BLaER1 treated with 17β-estradiol and CSF1 and Interleukin-3, amounts not matched to agents 10 nM and 100 nM (cell line): Measurements from ENCODE around the gene XKR7.
A peak's percentile ranks its signal among the peaks of the same experiment; 100 is the strongest.

ENCODE experiments used
- H3K27ac ChIP-seq, 11 experiments: shearing (Covaris generic); formaldehyde crosslinking; 2 replicates each; pipeline ENCODE4 v1.8.1; 2022
- H3K27me3 ChIP-seq, 11 experiments: shearing (Covaris generic); formaldehyde crosslinking; 2 replicates each; pipeline ENCODE4 v1.8.1; 2022
- H3K36me3 ChIP-seq, 11 experiments: shearing (Covaris generic); formaldehyde crosslinking; 2 replicates each; pipeline ENCODE4 v1.8.1; 2022
- H3K4me1 ChIP-seq, 10 experiments: shearing (Covaris generic); formaldehyde crosslinking; 2 replicates each; pipeline ENCODE4 v1.8.1; 2022
- H3K4me2 ChIP-seq, 11 experiments: shearing (Covaris generic); formaldehyde crosslinking; 2 replicates each; pipeline ENCODE4 v1.8.1; 2022
- H3K4me3 ChIP-seq, 10 experiments: shearing (Covaris generic); formaldehyde crosslinking; 2 replicates each; pipeline ENCODE4 v1.8.1; 2022
- H3K9ac ChIP-seq, 11 experiments: shearing (Covaris generic); formaldehyde crosslinking; 2 replicates each; pipeline ENCODE4 v1.8.1; 2022
- H3K9me3 ChIP-seq, 11 experiments: shearing (Covaris generic); formaldehyde crosslinking; replicated peaks in 1 of 11; 2 replicates each; pipeline ENCODE4 v1.8.1; 2022
- H4K20me1 ChIP-seq, 11 experiments: shearing (Covaris generic); formaldehyde crosslinking; 2 replicates each; pipeline ENCODE4 v1.8.1; 2022
- Cebpa-rat ChIP-seq, 11 experiments: shearing (Covaris generic); IDR thresholded peaks; 2 replicates each; pipeline ENCODE4 v1.8.1; 2022

XKR7 gene

DNA sequence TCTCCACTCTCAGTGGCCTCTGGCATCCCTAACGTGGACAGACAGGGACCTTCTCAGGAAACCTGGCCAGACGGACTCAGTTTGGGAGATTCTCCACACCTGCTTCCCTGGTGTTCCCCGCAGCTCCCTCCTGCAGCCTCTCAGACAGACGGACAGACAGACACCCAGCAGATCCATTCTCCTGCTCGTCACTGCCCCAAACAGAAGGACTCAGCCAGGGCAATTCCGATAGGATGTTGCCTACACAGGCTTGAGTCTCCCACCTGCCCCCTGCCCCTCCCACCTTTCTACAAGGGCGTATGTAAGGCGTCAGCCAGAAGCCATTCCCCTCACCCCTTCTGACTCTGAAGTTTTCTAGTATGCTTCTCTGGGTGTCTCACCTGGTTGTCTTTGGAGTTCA, 42.7 kb downstream of the XKR7 start:
- no peak overlapping the region for H3K4me3 ChIP-seq
- no peaks in the 10 kb centered on the region; a peak in 1 of 22 replicates for H4K20me1 ChIP-seq
- no peak overlapping the region for H3K27ac ChIP-seq
- no peaks in the 10 kb centered on the region for H3K36me3 ChIP-seq
- no peaks in the 10 kb centered on the region for H3K27me3 ChIP-seq
- H3K9ac ChIP-seq: no peak overlapping the region
- TF ChIP-seq Cebpa-rat (IDR thresholded peaks at IDR 0.05): no peak
- no peak overlapping the region for H3K4me2 ChIP-seq
- H3K4me1 ChIP-seq: peaks cover 11 to 18% (median 14%) of the 10 kb centered on the region in 10 experiments
- H3K9me3 ChIP-seq: no peaks in the 10 kb centered on the region

DNA sequence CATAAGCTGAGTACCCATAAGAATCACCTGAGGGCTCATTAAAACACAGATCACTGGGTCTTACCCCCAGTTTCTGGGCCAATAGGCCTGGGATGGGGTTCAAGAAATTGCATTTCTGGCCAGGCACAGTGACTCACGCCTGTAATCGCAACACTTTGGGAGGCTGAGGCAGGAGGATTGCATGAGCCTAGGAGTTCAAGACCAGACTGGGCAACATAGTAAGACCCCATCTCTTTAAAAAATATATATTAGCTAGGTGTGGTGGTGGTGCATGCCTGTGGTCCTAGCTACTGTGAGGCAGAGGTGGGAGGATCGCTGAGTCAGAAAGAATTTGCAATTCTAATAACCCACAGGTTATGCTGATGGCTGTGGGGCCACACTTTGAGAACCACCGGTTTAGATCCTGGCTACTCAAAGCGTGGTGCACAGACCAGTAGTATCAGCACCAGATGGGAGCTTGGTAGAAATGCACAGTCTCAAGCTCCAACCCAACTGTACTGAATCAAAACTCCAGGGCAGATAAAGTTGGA, 44.3 kb downstream of the XKR7 start:
- Histone ChIP-seq H3K4me2 (no peak overlapping the region), H3K27me3 (peaks cover 0 to 5% (median 2%) of the 10 kb centered on the region in 11 experiments; a peak in 8 of 22 replicates), H3K4me3 (no peak overlapping the region), H3K27ac (no peak overlapping the region), H3K4me1 (peaks cover 11 to 16% (median 13%) of the 10 kb centered on the region in 10 experiments), H3K9ac (no peak overlapping the region), H3K9me3 (no peaks in the 10 kb centered on the region), H3K36me3 (no peaks in the 10 kb centered on the region), H4K20me1 (no peaks in the 10 kb centered on the region; a peak in 2 of 22 replicates)
- TF ChIP-seq Cebpa-rat (IDR thresholded peaks at IDR 0.05): no peak

DNA sequence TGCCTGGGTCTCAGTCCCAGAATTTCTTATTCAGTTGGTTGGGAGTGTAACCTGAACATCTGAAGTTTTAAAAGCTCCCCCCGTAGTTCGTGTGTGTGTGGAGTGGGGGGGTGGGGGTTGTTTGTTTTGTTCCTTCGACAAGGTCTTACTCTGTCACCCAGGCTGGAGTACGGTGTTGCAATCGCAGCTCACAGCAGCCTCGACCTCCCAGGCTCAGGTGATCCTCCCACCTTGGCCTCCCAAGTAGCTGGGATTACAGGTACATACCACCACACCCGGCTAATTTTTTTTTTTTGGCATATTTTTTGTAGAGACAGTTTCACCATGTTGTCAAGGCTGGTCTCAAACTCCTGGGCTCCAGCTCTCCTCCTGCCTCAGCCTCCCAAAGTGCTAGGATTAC, 45.4 kb downstream of the XKR7 start:
- no peak for TF ChIP-seq Cebpa-rat (IDR thresholded peaks at IDR 0.05)
- Histone ChIP-seq H3K27me3 (peaks cover 4 to 15% (median 10%) of the 10 kb centered on the region in 11 experiments; a peak in 17 of 22 replicates), H3K4me1 (peaks cover 2 to 5% (median 3%) of the 10 kb centered on the region in 10 experiments; a peak in 19 of 20 replicates), H3K27ac (no peak overlapping the region), H3K36me3 (no peaks in the 10 kb centered on the region), H3K9ac (no peak overlapping the region), H3K4me2 (no peak overlapping the region), H4K20me1 (no peaks in the 10 kb centered on the region; a peak in 2 of 22 replicates), H3K9me3 (no peaks in the 10 kb centered on the region), H3K4me3 (no peak overlapping the region)

DNA sequence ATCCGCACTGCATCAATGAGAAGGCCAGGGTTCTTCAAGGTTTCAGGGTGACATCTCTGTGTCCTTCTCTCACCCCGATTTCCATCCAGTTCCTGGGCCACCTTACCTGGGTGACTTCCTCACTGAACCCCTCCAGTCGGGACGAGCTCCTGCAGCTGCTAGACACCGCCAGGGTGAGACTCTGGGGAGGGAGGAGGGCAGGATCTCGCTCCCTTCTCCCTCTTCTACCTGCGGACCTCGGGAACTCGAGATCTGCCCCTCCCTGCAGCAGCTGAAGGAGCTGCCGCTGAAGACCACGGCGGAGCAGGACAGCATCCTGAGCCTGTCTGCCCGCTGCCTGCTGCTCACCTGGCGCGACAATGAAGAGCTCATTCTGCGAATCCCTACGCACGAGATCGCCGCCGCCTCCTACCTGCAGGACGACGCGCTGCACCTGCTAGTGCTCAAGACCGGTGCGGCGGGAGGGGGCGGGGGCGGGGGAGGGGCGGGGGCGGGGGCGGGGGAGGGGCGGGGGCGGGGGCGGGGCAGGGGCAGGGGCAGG, 49.8 kb downstream of the XKR7 start:
- Histone ChIP-seq H3K9ac (no peak overlapping the region), H3K36me3 (no peaks in the 10 kb centered on the region), H3K4me2 (peak overlapping the region in 1 of 11 experiments; percentile 91; a peak in 1 of 22 replicates), H4K20me1 (no peaks in the 10 kb centered on the region; a peak in 2 of 22 replicates), H3K4me3 (no peak overlapping the region), H3K4me1 (peaks cover 9 to 20% (median 13%) of the 10 kb centered on the region in 10 experiments), H3K9me3 (no peaks in the 10 kb centered on the region), H3K27me3 (peaks cover 30 to 49% (median 40%) of the 10 kb centered on the region in 11 experiments), H3K27ac (no peak overlapping the region)
- TF ChIP-seq Cebpa-rat (IDR thresholded peaks at IDR 0.05): no peak

DNA sequence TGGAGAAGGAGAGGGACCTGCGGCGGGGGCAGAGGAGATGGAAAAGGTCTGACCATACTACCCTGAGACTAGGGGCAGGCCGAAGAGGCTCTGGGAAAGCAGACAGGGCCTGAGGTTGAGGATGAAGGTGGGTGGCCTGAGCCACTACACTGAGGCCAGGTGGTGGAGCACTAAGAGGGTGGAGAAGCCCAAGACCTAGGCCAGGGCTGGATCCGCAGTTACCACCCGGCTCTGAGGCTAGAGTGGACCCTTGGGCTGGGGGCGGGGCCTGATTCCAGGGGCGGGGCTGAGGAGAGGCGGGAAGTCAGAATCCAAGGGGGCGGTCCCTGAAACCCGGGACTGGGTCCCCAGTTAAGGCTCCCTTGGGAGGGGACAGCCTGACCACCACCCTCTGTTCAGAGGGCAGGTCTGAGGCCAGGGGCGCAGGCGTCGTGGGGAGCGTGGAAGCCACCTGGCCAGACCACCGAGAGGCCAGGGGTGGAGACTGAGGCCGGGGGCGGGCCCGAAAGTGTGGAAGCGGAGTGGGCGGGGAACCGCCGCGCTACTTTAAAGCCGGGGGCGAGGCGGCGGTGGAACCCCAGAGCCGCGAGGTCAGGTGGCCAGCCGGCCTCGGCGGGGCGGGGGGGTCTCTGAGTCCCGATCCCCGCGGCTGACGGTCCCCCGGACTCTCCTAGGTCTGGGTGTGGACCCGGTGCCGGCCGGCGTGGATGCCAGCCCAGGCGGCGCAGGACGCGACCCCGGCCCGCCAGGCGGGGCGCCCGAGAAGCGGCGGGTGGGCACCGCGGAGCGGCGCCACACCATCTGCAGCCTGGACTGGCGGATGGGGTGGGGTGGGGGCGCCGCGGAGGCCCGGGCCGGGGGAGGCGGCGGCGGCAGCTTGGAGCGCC, 50.6 kb downstream of the XKR7 start:
- H3K36me3 ChIP-seq: no peaks in the 10 kb centered on the region
- TF ChIP-seq Cebpa-rat (IDR thresholded peaks at IDR 0.05): no peak
- peak overlapping the region; percentile 48 to 78 (median 71); a peak in 21 of 22 replicates for H3K9ac ChIP-seq
- peak overlapping the region; percentile 60 to 76 (median 66) for H3K4me3 ChIP-seq
- H3K27me3 ChIP-seq: peaks cover 30 to 49% (median 40%) of the 10 kb centered on the region in 11 experiments
- peak overlapping the region in 6 of 11 experiments; percentile 12 to 40 (median 30); a peak in 6 of 22 replicates for H3K27ac ChIP-seq
- peaks cover 9 to 20% (median 13%) of the 10 kb centered on the region in 10 experiments for H3K4me1 ChIP-seq
- H4K20me1 ChIP-seq: no peaks in the 10 kb centered on the region; a peak in 2 of 22 replicates
- H3K9me3 ChIP-seq: no peaks in the 10 kb centered on the region
- H3K4me2 ChIP-seq: peak overlapping the region; percentile 70 to 93 (median 91)

DNA sequence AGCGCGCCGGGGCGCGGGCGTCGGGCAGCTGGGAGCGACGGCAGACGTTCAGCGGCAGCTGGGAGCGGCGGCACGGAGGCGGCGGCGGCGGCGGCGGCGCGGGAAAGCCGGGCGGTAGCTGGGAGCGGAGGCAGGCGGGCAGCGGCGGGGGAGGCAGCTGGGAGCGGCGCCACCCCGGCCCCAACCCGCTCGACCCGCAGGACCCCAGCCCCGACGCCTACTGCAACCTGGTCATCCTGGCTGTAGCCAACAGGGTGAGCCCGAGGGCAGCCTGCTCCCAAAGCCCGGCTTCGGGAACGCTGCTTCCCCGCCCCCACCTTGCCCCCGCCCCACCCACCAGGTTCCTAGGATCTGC, 51.2 kb downstream of the XKR7 start:
- no peaks in the 10 kb centered on the region for H3K36me3 ChIP-seq
- peak overlapping the region; percentile 48 to 78 (median 71); a peak in 19 of 22 replicates for H3K9ac ChIP-seq
- H3K4me1 ChIP-seq: peaks cover 9 to 22% (median 13%) of the 10 kb centered on the region in 10 experiments
- H3K4me3 ChIP-seq: peak overlapping the region; percentile 60 to 76 (median 66)
- H4K20me1 ChIP-seq: no peaks in the 10 kb centered on the region; a peak in 1 of 22 replicates
- peak overlapping the region in 2 of 11 experiments; percentile 12 to 29; a peak in 2 of 22 replicates for H3K27ac ChIP-seq
- H3K4me2 ChIP-seq: peak overlapping the region; percentile 70 to 93 (median 91)
- peaks cover 30 to 49% (median 40%) of the 10 kb centered on the region in 11 experiments for H3K27me3 ChIP-seq
- no peak for TF ChIP-seq Cebpa-rat (IDR thresholded peaks at IDR 0.05)
- no peaks in the 10 kb centered on the region for H3K9me3 ChIP-seq

DNA sequence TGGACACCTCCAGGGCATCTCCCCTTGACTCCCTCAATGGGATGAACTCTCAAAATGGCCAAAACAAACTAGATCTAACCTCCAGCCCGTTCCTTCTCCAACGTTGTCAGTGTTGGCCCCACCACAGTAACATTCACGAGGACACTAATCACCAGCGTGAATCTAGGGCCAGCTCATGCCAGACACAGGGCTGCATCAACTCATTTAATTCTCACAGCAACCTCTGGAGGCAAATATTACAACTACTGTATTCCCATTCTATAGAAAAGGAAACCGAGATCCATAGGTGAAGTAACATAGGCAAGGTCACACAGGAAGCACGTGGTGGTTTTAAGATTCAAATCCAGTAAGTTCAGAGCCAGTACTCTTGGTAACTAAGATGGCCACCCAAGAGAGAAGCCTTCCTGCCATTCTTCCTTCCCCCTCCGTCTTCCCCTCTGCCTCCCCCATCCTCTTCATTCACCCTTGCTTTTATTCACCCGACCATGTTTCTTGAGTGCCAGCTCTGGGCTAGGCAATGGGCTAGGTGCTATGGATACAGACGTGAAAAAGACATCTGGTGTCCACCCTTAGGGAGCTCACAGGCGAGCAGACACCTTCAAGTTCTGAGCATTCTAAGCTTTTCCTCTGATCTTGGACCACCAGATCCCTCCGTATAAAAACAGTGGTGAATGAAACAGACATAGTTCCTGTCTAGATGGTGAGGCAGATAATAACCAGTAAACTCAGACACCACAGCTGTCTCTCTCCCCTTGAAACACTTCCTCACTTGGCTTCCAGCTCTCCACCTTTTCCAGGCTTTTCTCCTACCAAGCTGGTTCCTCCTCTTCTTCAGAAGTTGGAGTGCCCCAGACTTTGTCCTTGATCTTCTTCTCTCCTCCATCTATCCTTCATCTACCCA, 51.9 kb downstream of the XKR7 start:
- H3K27me3 ChIP-seq: peaks cover 30 to 49% (median 40%) of the 10 kb centered on the region in 11 experiments
- H3K9ac ChIP-seq: peak overlapping the region in 2 of 11 experiments; percentile 72 to 74; a peak in 6 of 22 replicates
- H3K4me3 ChIP-seq: peak overlapping the region; percentile 60 to 76 (median 66); a peak in 16 of 20 replicates
- TF ChIP-seq Cebpa-rat (IDR thresholded peaks at IDR 0.05): no peak
- H3K27ac ChIP-seq: no peak overlapping the region
- H3K4me2 ChIP-seq: peak overlapping the region; percentile 70 to 93 (median 91)
- no peaks in the 10 kb centered on the region for H3K9me3 ChIP-seq
- H3K36me3 ChIP-seq: no peaks in the 10 kb centered on the region
- H4K20me1 ChIP-seq: no peaks in the 10 kb centered on the region; a peak in 1 of 22 replicates
- H3K4me1 ChIP-seq: peaks cover 12 to 29% (median 17%) of the 10 kb centered on the region in 10 experiments

DNA sequence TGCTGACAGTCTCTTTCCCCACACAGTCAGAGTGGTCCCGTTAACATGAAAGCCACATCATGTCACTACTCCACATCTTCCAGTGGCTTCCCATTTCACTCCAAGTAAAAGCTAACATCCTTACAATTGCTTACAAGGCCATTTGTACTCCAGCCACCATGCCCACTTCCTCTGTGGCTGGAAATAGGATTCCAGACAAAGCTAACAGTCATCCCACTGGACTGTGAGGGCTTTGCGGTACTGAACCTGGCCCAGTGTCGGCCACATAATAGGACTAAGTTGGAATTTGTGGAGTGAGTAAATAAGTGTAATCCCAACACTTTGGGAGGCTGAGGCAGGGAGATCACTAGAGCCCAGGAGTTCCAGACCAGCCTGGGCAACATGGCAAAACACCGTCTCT, 53.1 kb downstream of the XKR7 start:
- no peak overlapping the region for H3K27ac ChIP-seq
- no peaks in the 10 kb centered on the region for H3K36me3 ChIP-seq
- H3K27me3 ChIP-seq: peaks cover 30 to 49% (median 40%) of the 10 kb centered on the region in 11 experiments
- TF ChIP-seq Cebpa-rat (IDR thresholded peaks at IDR 0.05): no peak
- no peak overlapping the region for H3K9ac ChIP-seq
- peaks cover 12 to 30% (median 21%) of the 10 kb centered on the region in 10 experiments for H3K4me1 ChIP-seq
- H4K20me1 ChIP-seq: no peaks in the 10 kb centered on the region; a peak in 1 of 22 replicates
- H3K4me2 ChIP-seq: peak overlapping the region in 3 of 11 experiments; percentile 10 to 91 (median 27); a peak in 3 of 22 replicates
- H3K9me3 ChIP-seq: no peaks in the 10 kb centered on the region
- H3K4me3 ChIP-seq: no peak overlapping the region
